CD4-positive, alpha-beta T cell (primary cell): ENCODE data around the gene IAPP. TPM values are rescaled to one million over a fixed set of nuclear protein-coding genes. Genes with fewer than 3 reads are reported as not detected.

ENCODE experiments used
- ATAC-seq: fragments of 200-7000 bp; cut with Tn5 transposase; one replicate; pipeline ENCODE4 v1.10.0; 2022; ENCODE audit warnings: mild to moderate bottlenecking; ENCODE audit not compliant: poor library complexity
- CTCF ChIA-PET: fragments of 350-600 bp; sonication (Branson Sonifier 250); formaldehyde crosslinking; loops from one replicate; lab custom pipeline; 2021; ENCODE audit warnings: antibody characterized with exemption, inconsistent platforms; lab: Charles Lee
- POLR2A ChIA-PET: fragments of 350-600 bp; sonication (Branson Sonifier 250); formaldehyde crosslinking; loops from one replicate; lab custom pipeline; 2021; ENCODE audit warnings: antibody characterized with exemption, inconsistent platforms; lab: Charles Lee
- DNase-seq, 14 experiments: peaks; one replicate each; pipeline ENCODE4 v3.0.0-alpha.2; 2013 to 2020; ENCODE audit warnings: mixed read lengths in 2 of 14
- H3K27ac ChIP-seq, 2 donors: one replicate each; pipeline versions ENCODE4 v1.5.1 to v1.7.0; 2013; ENCODE audit warnings: low read length in 2 of 2, low read depth in 1 of 2, mild to moderate bottlenecking in 1 of 2
- H3K27me3 ChIP-seq, 2 experiments: 1 replicate in 1 of 2; 2 replicates in 1 of 2; pipeline versions ENCODE4 v1.6.1 to v1.7.0; 2013; ENCODE audit warnings: low read length in 2 of 2, control low read depth in 1 of 2, mild to moderate bottlenecking in 1 of 2, moderate library complexity in 1 of 2; ENCODE audit not compliant: insufficient read depth in 2 of 2, control insufficient read depth in 1 of 2
- H3K36me3 ChIP-seq: one replicate; pipeline ENCODE4 v1.6.1; 2013; ENCODE audit warnings: low read length, control low read depth; ENCODE audit not compliant: insufficient read depth
- H3K4me1 ChIP-seq: one replicate; pipeline ENCODE4 v1.6.1; 2013; ENCODE audit warnings: low read length, control low read depth; ENCODE audit not compliant: insufficient read depth
- H3K4me3 ChIP-seq: one replicate; pipeline ENCODE4 v1.5.1; 2013; ENCODE audit warnings: mild to moderate bottlenecking, low read length, moderate library complexity
- H3K9me3 ChIP-seq, 2 experiments: 1 replicate in 1 of 2; 2 replicates in 1 of 2; pipeline versions ENCODE4 v1.6.1 to v1.7.0; 2013; ENCODE audit warnings: low read length in 2 of 2, mild to moderate bottlenecking in 2 of 2, control low read depth in 1 of 2, moderate library complexity in 1 of 2; ENCODE audit not compliant: control insufficient read depth in 1 of 2, insufficient read depth in 1 of 2
- H3K27ac Mint-ChIP-seq: one replicate; pipeline ENCODE4 v1.8.0; 2020; ENCODE audit warnings: mixed read lengths
- H3K27me3 Mint-ChIP-seq: one replicate; pipeline ENCODE4 v1.8.0; 2021; ENCODE audit warnings: mixed read lengths
- H3K36me3 Mint-ChIP-seq: one replicate; pipeline ENCODE4 v1.8.0; 2021; ENCODE audit warnings: low read depth, mixed read lengths
- H3K4me1 Mint-ChIP-seq: one replicate; pipeline ENCODE4 v1.8.0; 2021; ENCODE audit warnings: low read depth, mixed read lengths
- H3K4me3 Mint-ChIP-seq: one replicate; pipeline ENCODE4 v1.8.0; 2020; ENCODE audit warnings: mild to moderate bottlenecking, mixed read lengths
- H3K9me3 Mint-ChIP-seq: one replicate; pipeline ENCODE4 v1.8.0; 2020; ENCODE audit warnings: mixed read lengths
- intact Hi-C, 2 experiments: fragments of 100-400 bp; cut with DNase I in 1 of 2; cut with micrococcal nuclease in 1 of 2; formaldehyde crosslinking; loops; one replicate each; pipeline versions ENCODE4 v1.15.1 to v1.9.0; 2023 to 2025; cut with DNase I, micrococcal nuclease
- total RNA-seq, 174 experiments: library from RNA in 2 of 174; stranded (reverse) in 2 of 174; gene quantifications; one replicate each; pipeline ENCODE4 v1.2.3 and lab custom pipeline; 2021 to 2026
- TF ChIP-seq, protein P1 (sequence below): fragments of 200-600 bp; IDR thresholded peaks from one replicate; pipeline ENCODE4 v1.8.0; 2022; ENCODE audit warnings: antibody characterized with exemption, mild to moderate bottlenecking

Gene IAPP
- total RNA-seq, 2 experiments from 2014 or later: not detected

DNA sequence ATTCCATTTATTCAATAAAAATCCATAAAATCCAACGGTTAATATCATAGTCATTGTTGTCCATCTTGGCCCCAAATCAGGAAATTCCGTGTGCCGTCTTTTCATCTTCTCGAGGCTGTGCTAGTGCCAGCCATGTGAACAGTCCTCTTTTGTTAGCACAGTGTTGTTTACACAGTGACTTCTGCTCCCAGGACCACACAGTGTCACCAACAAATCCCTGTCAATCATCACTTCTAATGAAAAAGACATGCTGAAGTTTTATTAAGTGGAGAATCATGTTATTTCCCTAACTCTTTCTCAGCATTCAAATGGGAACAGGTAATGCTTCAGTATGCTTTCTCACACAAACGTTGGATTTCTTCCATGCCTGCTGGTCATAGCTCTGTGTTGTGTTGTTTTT is 36.0 kb upstream of the IAPP start:
- Histone ChIP-seq H3K27me3 (no peaks in the 10 kb centered on the region), H3K4me1 (no peaks in the 10 kb centered on the region), H3K27ac (no peak overlapping the region), H3K9me3 (no peaks in the 10 kb centered on the region), H3K4me3 (no peak overlapping the region), H3K36me3 (no peaks in the 10 kb centered on the region)
- intact Hi-C loops: no loop called here
- no peaks in the 10 kb centered on the region for H3K36me3 Mint-ChIP-seq
- TF ChIP-seq, protein P1, sequence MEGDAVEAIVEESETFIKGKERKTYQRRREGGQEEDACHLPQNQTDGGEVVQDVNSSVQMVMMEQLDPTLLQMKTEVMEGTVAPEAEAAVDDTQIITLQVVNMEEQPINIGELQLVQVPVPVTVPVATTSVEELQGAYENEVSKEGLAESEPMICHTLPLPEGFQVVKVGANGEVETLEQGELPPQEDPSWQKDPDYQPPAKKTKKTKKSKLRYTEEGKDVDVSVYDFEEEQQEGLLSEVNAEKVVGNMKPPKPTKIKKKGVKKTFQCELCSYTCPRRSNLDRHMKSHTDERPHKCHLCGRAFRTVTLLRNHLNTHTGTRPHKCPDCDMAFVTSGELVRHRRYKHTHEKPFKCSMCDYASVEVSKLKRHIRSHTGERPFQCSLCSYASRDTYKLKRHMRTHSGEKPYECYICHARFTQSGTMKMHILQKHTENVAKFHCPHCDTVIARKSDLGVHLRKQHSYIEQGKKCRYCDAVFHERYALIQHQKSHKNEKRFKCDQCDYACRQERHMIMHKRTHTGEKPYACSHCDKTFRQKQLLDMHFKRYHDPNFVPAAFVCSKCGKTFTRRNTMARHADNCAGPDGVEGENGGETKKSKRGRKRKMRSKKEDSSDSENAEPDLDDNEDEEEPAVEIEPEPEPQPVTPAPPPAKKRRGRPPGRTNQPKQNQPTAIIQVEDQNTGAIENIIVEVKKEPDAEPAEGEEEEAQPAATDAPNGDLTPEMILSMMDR: no peak
- CTCF ChIA-PET: no interaction called here
- ATAC-seq (no peak), DNase-seq (no peak)
- no peak overlapping the region for H3K27ac Mint-ChIP-seq
- H3K9me3 Mint-ChIP-seq: no peaks in the 10 kb centered on the region
- peaks cover 4% of the 10 kb centered on the region for H3K27me3 Mint-ChIP-seq
- no peaks in the 10 kb centered on the region for H3K4me1 Mint-ChIP-seq
- no peak overlapping the region for H3K4me3 Mint-ChIP-seq
- POLR2A ChIA-PET: no interaction called here

- no peaks in the 10 kb centered on the region for H3K4me1 Mint-ChIP-seq
- peaks cover 4% of the 10 kb centered on the region for H3K27me3 Mint-ChIP-seq
- H3K27ac Mint-ChIP-seq: no peak overlapping the region
- H3K36me3 Mint-ChIP-seq: no peaks in the 10 kb centered on the region
- Histone ChIP-seq H3K4me3 (no peak overlapping the region), H3K9me3 (no peaks in the 10 kb centered on the region), H3K4me1 (no peaks in the 10 kb centered on the region), H3K36me3 (no peaks in the 10 kb centered on the region), H3K27ac (no peak overlapping the region), H3K27me3 (no peaks in the 10 kb centered on the region)
- DNase-seq (no peak), ATAC-seq (no peak)
- TF ChIP-seq, protein P1: no peak
- ChIA-PET CTCF (no interaction called here), POLR2A (no interaction called here)
- no peak overlapping the region for H3K4me3 Mint-ChIP-seq
- intact Hi-C loops: no loop called here
- H3K9me3 Mint-ChIP-seq: no peaks in the 10 kb centered on the region
Observed at GRCh38 chr12:21337453-21337852, 35.2 kb upstream of the IAPP start.

DNA sequence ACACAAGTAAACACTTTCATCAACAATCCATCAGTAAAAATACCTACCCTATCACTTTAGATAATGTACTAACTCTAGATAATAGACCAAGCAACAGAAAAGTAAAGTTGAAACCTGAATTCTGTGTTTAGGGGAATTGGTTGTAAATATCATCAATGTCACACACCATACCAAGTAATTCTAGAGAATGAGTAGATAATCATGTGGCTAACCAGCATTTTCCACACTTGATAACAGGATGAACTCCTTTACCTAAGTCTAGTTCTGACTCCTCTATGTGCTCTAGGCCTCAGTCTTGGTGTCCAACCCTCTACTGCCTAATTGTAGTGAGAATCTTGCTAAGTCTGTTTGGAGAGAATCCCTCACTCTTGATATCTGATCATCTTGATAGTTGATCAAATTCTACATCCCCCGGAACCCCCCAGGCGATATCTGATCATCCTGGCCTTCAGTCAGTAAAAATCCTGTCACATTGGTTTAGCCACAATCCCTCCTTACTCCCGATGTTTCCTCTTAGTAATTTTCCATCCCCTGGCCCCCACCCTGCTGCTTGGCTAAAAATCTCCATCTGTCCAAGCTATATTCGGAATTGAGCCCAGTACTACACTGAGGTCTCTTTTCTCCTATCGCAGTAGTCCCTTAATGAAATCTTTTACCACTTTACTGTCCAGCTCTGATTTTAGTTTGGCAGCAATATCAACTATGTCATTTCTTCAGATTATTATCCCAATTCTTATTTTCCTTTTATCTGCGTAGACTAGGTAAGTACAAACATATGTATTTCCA is 34.5 kb upstream of the IAPP start:
- no peaks in the 10 kb centered on the region for H3K27me3 ChIP-seq
- no peak overlapping the region for H3K27ac ChIP-seq
- Mint-ChIP-seq H3K27ac (no peak overlapping the region), H3K4me3 (no peak overlapping the region), H3K27me3 (peaks cover 10% of the 10 kb centered on the region), H3K9me3 (no peaks in the 10 kb centered on the region), H3K36me3 (no peaks in the 10 kb centered on the region), H3K4me1 (no peaks in the 10 kb centered on the region)
- DNase-seq (no peak), ATAC-seq (no peak)
- intact Hi-C loops: no loop called here
- TF ChIP-seq, protein P1: no peak
- no peaks in the 10 kb centered on the region for H3K36me3 ChIP-seq
- H3K4me3 ChIP-seq: no peak overlapping the region
- ChIA-PET CTCF (no interaction called here), POLR2A (no interaction called here)
- H3K9me3 ChIP-seq: no peaks in the 10 kb centered on the region
- no peaks in the 10 kb centered on the region for H3K4me1 ChIP-seq
